Liver (tissue), 9 donors: ENCODE measurements around the gene ADGRG3. TPM values are rescaled to one million over a fixed set of nuclear protein-coding genes. Genes with fewer than 3 reads are reported as not detected.

ENCODE experiments used
- DNase-seq: peaks from one replicate; pipeline ENCODE4 v3.0.0-alpha.2; 2017; ENCODE audit warnings: low spot score
- H3K27ac ChIP-seq, 2 donors: one replicate each; pipeline ENCODE4 v1.7.0; 2013; ENCODE audit warnings: inconsistent platforms in 2 of 2, low read length in 2 of 2, control low read depth in 1 of 2, low read depth in 1 of 2, mild to moderate bottlenecking in 1 of 2
- H3K27me3 ChIP-seq, 4 donors: one replicate each; pipeline versions ENCODE4 v1.6.1 to v1.7.0; 2013; ENCODE audit warnings: low read length in 3 of 4, inconsistent platforms in 1 of 4, mild to moderate bottlenecking in 1 of 4, moderate library complexity in 1 of 4; ENCODE audit not compliant: control insufficient read depth in 4 of 4, insufficient read depth in 4 of 4
- H3K36me3 ChIP-seq, 4 donors: one replicate each; pipeline versions ENCODE4 v1.6.1 to v1.7.0; 2013; ENCODE audit warnings: low read length in 3 of 4, mild to moderate bottlenecking in 3 of 4, low read depth in 1 of 4, moderate library complexity in 1 of 4; ENCODE audit not compliant: control insufficient read depth in 4 of 4, insufficient read depth in 3 of 4
- H3K4me1 ChIP-seq, 4 donors: one replicate each; pipeline versions ENCODE4 v1.6.1 to v1.7.0; 2013; ENCODE audit warnings: low read length in 3 of 4, mild to moderate bottlenecking in 3 of 4, moderate library complexity in 1 of 4; ENCODE audit not compliant: control insufficient read depth in 4 of 4, insufficient read depth in 4 of 4
- H3K4me3 ChIP-seq, 3 donors: one replicate each; pipeline versions ENCODE4 v1.6.1 to v1.7.0; 2013; ENCODE audit warnings: low read length in 3 of 3, control low read depth in 1 of 3, low read depth in 1 of 3, mild to moderate bottlenecking in 1 of 3
- H3K9ac ChIP-seq, 2 donors: one replicate each; pipeline ENCODE4 v1.7.0; 2013; ENCODE audit warnings: low read length in 2 of 2, mild to moderate bottlenecking in 2 of 2, moderate library complexity in 2 of 2, control low read depth in 1 of 2, low read depth in 1 of 2
- H3K9me3 ChIP-seq, 4 donors: one replicate each; pipeline versions ENCODE4 v1.6.1 to v1.7.0; 2013; ENCODE audit warnings: low read length in 3 of 4; ENCODE audit not compliant: control insufficient read depth in 4 of 4
- ATF3 ChIP-seq: IDR thresholded peaks from 2 replicates; pipeline ENCODE4 v1.6.1; 2016; ENCODE audit warnings: antibody characterized with exemption
- CTCF ChIP-seq: fragments of 150-350 bp; IDR thresholded peaks from 2 replicates; pipeline ENCODE4 v1.5.1; 2017; ENCODE audit warnings: improper control_type of control experiment, low read depth, low read length; ENCODE audit not compliant: missing input control
- EGR1 ChIP-seq, 2 donors: IDR thresholded peaks; 2 replicates each; pipeline ENCODE4 v1.6.1; 2016 to 2018; ENCODE audit warnings: antibody characterized with exemption in 2 of 2, low read depth in 2 of 2
- GABPA ChIP-seq, 2 donors: IDR thresholded peaks in 1 of 2; conservative IDR thresholded peaks in 1 of 2; 2 replicates each; pipeline ENCODE4 v1.6.1; 2016; ENCODE audit warnings: antibody characterized with exemption in 2 of 2, mild to moderate bottlenecking in 1 of 2, moderate library complexity in 1 of 2
- HNF4A ChIP-seq, 2 donors: conservative IDR thresholded peaks; 2 replicates each; pipeline ENCODE4 v1.6.1; 2016; ENCODE audit warnings: antibody characterized with exemption in 2 of 2, mild to moderate bottlenecking in 2 of 2
- HNF4G ChIP-seq: IDR thresholded peaks from 2 replicates; pipeline ENCODE4 v1.6.1; 2016; ENCODE audit warnings: antibody characterized with exemption
- JUND ChIP-seq, 2 donors: IDR thresholded peaks; 2 replicates each; pipeline ENCODE4 v1.6.1; 2016; ENCODE audit warnings: antibody characterized with exemption in 2 of 2
- MAX ChIP-seq: IDR thresholded peaks from 2 replicates; pipeline ENCODE4 v1.6.1; 2016; ENCODE audit warnings: antibody characterized with exemption
- RAD21 ChIP-seq, 2 donors: IDR thresholded peaks; 2 replicates each; pipeline ENCODE4 v1.6.1; 2016; ENCODE audit warnings: antibody characterized with exemption in 2 of 2, mild to moderate bottlenecking in 2 of 2
- REST ChIP-seq: IDR thresholded peaks from 2 replicates; pipeline ENCODE4 v1.6.1; 2016; ENCODE audit warnings: antibody characterized with exemption, mild to moderate bottlenecking
- RXRA ChIP-seq, 2 donors: IDR thresholded peaks; 2 replicates each; pipeline ENCODE4 v1.6.1; 2017 to 2018; ENCODE audit warnings: antibody characterized with exemption in 2 of 2, mild to moderate bottlenecking in 1 of 2
- SP1 ChIP-seq: IDR thresholded peaks from 2 replicates; pipeline ENCODE4 v1.6.1; 2018; ENCODE audit warnings: antibody characterized with exemption, mild to moderate bottlenecking
- TAF1 ChIP-seq: conservative IDR thresholded peaks from 2 replicates; pipeline ENCODE4 v1.6.1; 2016; ENCODE audit warnings: antibody characterized with exemption, mild to moderate bottlenecking
- YY1 ChIP-seq: IDR thresholded peaks from 2 replicates; pipeline ENCODE4 v1.6.1; 2016; ENCODE audit warnings: antibody characterized with exemption, mild to moderate bottlenecking
- ZBTB33 ChIP-seq: IDR thresholded peaks from 2 replicates; pipeline ENCODE4 v1.6.1; 2016; ENCODE audit warnings: antibody characterized with exemption
- WGBS: extraction: QIAGEN DNeasy Blood & Tissue Kit; methylation state at CpG from one replicate; pipeline ENCODE4 v1.1.7; 2013; 5-methylcytosine and 5-hydroxymethylcytosine counted together
- polyA plus RNA-seq, 2 donors: library from polyadenylated mRNA; stranded (reverse) in 1 of 2; unstranded in 1 of 2; fragments of 200-250 nt in 1 of 2; fragments of >200 nt in 1 of 2; fragmentation: Nextera tagmentation in 1 of 2; extraction: Ambion mirVana in 1 of 2; gene quantifications; one replicate each; pipeline versions ENCODE4 v1.2.1 to v1.2.3, GENCODE V29; 2013 to 2015
- total RNA-seq, 2 donors: library from RNA; depleted of rRNA; stranded (reverse); fragments of >200 nt; gene quantifications; one replicate each; pipeline ENCODE4 v1.2.3, GENCODE V29; 2014
- donor health status: healthy.
- donor health status: healthy.
- donor health status: healthy.
- donor health status: healthy.
- donor health status: healthy.

Gene ADGRG3
- total and polyA plus RNA-seq, 4 donors, result 0.52 to 3.2 (median 1.0) TPM

GRCh38 chr16:57666353-57667047 lies 1.6 kb upstream of the ADGRG3 start (continued):
- TF ChIP-seq CTCF, result no peak

GRCh38 chr16:57667048-57667525 lies 1.0 kb upstream of the ADGRG3 start:
- no peak overlapping the region for H3K27ac ChIP-seq
- no peaks in the 10 kb centered on the region for H3K9me3 ChIP-seq
- no peaks in the 10 kb centered on the region for H3K36me3 ChIP-seq
- H3K9ac ChIP-seq, result no peak overlapping the region
- H3K27me3 ChIP-seq, result no peaks in the 10 kb centered on the region
- H3K4me3 ChIP-seq, result no peak overlapping the region
- TF ChIP-seq ZBTB33, result no peak
- peak in 1 of 2 donors; percentile 67 for TF ChIP-seq JUND (IDR thresholded peaks at IDR 0.05)
- WGBS, result 81% methylated on average over 5 of the region's 5 CpGs
- H3K4me1 ChIP-seq, result peaks cover 0 to 12% (median 7%) of the 10 kb centered on the region in 4 donors
- DNase-seq, result no peak

GRCh38 chr16:57667526-57668262 lies 412 bp upstream of the ADGRG3 start:
- H3K9me3 ChIP-seq, result no peaks in the 10 kb centered on the region
- no peaks in the 10 kb centered on the region for H3K27me3 ChIP-seq
- no peaks in the 10 kb centered on the region for H3K36me3 ChIP-seq
- H3K9ac ChIP-seq, result no peak overlapping the region
- no peak overlapping the region for H3K4me3 ChIP-seq
- peak overlapping the region; percentile 61 to 79 for H3K27ac ChIP-seq
- DNase-seq, result peak; percentile 54
- 52% methylated on average over 17 of the region's 17 CpGs for WGBS
- peaks cover 0 to 12% (median 7%) of the 10 kb centered on the region in 4 donors for H3K4me1 ChIP-seq
- peak; percentile 28 to 42 for TF ChIP-seq RAD21 (IDR thresholded peaks at IDR 0.05)
- TF ChIP-seq CTCF, result peak; percentile 12
- peak; percentile 96 for TF ChIP-seq ATF3
- peak; percentile 29 to 56 for TF ChIP-seq HNF4A (conservative IDR thresholded peaks at IDR 0.05)
- no peak for TF ChIP-seq TAF1
- peak; percentile 93 to 97 for TF ChIP-seq RXRA (IDR thresholded peaks at IDR 0.05)
- TF ChIP-seq JUND (IDR thresholded peaks at IDR 0.05), result peak in 1 of 2 donors; percentile 69
- TF ChIP-seq YY1, result no peak
- peak in 1 of 2 donors; percentile 63 for TF ChIP-seq GABPA (IDR thresholded peaks at IDR 0.05 in 1 of 2, conservative IDR thresholded peaks at IDR 0.05 in 1 of 2)
- TF ChIP-seq EGR1 (IDR thresholded peaks at IDR 0.05; ENCODE audit: low read depth in 2 of 2), result no peak
- peak; percentile 82 for TF ChIP-seq SP1
- no peak for TF ChIP-seq MAX
- TF ChIP-seq REST, result no peak
- no peak for TF ChIP-seq HNF4G
